ENCODE data around the gene SYT3. TPM values are rescaled to one million over a fixed set of nuclear protein-coding genes. Genes with fewer than 3 reads are reported as not detected.

SYT3 gene
- polyA plus RNA-seq, 1 donor, result 1.2 TPM

DNA sequence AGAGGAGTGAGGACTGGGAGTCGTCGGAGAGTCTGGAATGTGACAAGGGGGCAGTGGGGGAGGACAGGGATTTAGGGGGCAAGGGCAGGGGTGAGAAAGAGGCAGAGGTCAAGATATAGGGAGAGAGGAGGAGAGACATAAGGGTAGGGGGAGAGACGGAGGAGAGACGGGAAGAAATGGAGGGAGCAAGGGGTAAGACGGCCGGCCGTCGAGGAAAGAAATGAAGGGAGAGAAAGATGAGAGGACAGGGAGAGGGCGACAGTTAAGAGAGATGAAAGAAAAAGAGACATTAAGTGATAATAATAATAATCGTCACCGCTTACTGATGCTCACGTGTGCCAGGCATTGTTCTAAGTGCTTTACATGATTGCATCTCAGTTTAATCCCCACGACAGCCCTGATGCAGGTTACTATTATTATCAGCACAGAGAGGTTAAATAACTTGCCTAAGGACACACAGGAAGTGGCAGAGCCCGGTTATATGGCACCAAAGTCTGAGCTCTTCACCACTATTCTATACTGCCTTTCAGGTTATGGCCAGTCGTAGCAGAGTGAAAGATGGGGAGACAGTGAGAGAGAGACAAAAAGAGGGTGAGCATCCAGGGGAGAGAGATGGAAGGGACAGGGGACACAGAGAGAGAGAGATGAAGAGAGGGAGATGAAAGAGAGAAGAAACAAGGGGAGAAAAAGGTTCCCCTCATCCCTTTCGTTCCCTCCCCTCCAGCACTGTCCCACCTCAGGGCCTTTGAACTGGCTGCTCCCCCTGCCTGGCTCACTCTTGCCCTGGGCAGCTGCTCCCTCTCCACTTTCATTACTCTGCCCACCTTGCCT lies 23.2 kb upstream of the SYT3 start:
- DNase-seq, result no peak

DNA sequence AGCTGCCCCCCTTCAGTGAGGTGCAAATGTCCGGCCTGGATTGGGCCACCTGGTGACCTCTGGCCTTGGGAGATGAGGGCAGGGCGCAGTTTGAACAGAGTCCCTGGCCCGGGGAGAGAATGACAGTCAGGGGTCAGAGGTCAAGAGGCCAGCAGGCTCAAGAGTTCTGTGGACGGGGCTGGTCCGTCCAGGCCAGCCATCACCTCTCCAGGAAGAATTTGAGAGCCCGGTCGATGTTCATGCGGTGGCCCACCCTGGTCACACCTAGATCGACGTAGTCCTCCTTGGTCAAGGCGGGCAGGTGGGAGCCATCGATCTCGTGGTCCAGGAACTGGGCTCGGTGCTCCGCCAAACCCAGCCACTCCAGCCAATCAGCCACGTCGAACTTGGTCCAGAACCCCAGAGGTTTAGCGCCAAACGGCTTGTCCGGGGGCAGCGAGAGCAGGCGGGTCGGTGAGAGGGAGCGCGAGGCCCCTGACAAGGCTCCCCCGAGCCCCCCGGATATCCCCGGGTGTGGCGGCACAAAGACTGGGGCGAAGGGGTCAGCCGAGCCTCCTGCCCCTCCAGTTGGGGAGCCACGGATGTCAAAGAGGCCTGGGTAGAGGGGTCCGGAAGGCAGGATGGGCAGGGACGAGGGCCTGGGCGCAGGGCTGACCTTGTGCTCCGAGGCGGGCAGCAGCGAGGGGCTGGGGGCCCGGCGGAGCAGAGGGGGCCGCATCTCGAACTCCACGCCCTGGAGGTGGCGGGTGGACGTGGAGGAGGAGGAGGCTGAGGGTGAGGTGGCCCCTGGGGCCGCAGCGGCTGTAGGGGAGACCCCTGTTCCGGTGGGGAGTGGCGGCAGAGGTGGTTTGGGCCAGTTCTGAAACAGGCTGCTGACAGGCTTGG lies 22.3 kb upstream of the SYT3 start:
- DNase-seq, result no peak

GRCh38 chr19:50661023-50661422 lies 21.3 kb upstream of the SYT3 start:
- DNase-seq, result no peak

DNA sequence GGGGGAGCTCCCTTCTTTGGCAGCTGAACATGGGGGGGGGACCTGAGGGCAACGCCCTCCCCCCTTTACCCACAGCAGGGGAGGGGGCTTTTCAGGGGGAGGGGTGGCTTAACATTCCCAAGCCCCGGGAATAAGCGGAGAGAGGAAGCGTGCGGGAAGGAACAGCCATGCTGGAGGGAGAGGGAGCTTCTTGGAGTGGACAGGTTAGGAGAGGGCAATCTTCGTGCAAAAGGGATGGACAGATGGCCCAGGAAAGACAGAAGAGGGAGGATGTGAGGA lies 20.3 kb upstream of the SYT3 start:
- DNase-seq, result no peak

- no peak for DNase-seq
These were observed 19.8 kb upstream of the SYT3 start for GRCh38 chr19:50659318-50660087.

GRCh38 chr19:50658441-50659317 lies 19.0 kb upstream of the SYT3 start:
- DNase-seq, result peak; percentile 89

DNA sequence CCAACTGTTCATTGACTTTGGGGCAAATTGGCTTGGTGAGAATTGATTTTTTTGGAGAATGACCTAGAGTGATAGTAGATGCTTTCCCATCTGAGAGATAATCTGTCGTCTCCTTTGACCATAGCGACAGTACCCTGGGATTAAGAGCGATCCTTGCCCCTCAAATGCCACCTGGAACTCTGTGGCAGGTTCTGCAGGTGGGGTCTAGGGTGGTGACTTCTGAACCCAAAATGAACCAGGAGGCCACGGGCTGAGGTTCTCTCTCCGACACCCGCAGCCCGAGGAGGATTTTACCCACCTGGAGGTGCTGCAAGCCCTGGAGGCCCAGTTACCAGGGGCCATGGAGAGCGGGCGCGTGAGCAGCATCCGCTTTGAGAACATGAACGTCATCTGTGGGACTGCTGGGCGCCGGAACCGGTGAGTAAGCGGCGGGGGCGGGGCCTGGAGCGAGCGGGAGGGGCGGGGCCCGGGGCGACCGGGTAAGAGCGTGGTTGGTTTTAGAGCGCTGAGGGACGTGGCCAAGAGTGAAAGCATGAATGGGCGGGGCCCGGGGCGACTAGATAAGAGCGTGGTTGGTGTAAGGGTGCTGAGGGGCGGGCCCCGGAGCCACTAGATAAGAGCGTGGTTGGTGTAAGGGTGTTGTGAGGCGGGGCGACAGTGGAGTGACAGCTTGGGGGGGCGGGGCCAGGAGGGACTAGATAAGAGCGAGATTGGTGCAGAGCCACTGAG lies 18.2 kb upstream of the SYT3 start:
- DNase-seq, result peak; percentile 99

- DNase-seq, result no peak
These were observed 17.6 kb upstream of the SYT3 start for GRCh38 chr19:50657222-50657669.

DNA sequence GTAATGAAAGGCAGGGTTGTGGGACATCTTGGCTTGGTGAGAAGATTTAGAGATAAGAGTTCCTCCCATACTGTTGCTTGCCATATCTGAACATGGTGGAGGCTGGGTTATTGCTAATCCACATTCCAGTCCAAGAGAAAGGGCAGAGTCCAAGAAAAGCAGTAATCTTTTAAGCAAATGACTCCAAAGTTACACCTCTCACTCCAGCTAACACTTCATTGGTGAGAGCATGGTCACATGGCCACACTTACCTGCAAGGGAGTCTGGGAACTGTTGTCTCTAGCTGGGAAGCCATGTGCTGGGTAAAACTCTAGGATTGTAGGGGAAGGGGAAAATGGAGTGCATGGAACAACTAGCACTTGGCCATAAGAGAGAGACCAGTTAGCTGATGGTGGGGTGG lies 15.2 kb upstream of the SYT3 start:
- DNase-seq, result no peak

DNA sequence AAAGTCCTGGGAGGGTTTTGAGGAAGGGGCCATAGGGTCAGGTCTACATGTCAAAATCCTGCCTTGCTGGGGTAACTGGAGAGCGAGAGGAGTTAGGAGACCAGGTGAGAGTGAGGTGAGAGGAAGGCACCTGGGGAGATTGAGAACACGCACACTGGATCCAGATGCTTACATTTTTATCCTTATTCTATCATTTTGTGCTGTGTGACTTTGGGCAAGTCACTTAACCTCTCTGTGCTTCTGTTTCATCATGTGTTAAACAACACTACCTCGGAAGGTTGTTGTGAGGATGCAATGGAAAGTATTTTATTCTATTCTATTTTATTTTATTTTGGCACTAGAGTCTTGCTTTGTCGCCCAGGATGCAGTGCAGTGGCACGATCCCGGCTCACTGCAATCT lies 13.0 kb upstream of the SYT3 start:
- DNase-seq, result no peak

DNA sequence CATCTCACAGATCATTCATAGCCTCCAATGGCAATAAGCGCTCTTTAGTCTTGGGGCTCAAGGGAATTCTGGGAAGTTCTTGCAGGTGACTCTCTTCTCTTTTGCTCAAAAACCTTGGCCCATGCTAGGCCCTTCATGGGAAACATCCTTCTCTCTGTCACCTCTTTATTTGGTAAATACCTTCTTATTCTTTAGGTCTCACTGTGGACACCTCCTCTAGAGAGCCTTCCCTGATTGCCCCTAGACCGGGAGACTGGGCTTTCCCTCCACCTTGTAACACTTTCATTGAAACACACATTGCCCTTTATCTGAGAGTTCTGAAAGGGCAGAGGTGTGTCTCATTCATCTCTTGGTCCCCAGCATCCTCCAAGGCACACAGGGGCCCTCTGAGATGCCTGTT lies 11.5 kb upstream of the SYT3 start:
- DNase-seq, result no peak

- no peak for DNase-seq
These were observed 10.0 kb upstream of the SYT3 start, which contains the start of gene C19orf81 for GRCh38 chr19:50649433-50650391. Gene C19orf81 (plus strand): TSS chr19:50649445. CDS start chr19:50649445, 0 bp downstream.

DNA sequence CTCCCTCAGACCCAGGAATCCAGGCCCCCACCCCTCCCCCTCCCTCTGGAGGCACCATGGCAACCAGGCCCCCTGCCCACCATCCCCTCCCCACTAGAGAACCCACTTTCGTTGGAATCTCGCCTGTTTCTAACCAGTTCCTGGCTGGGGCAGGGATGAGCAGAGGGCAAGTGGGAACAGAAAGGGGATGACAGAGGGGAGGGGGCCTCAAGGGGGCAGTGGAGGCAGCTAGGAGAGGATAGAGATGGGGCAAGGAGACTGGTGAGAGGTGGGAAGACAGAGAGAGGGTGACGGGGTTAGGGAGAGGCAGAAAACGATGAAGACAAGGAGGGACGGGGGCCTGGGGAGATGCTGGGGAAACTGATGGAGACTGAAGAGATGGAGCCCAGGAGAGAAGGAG lies 9.0 kb upstream of the SYT3 start:
- DNase-seq, result no peak

DNA sequence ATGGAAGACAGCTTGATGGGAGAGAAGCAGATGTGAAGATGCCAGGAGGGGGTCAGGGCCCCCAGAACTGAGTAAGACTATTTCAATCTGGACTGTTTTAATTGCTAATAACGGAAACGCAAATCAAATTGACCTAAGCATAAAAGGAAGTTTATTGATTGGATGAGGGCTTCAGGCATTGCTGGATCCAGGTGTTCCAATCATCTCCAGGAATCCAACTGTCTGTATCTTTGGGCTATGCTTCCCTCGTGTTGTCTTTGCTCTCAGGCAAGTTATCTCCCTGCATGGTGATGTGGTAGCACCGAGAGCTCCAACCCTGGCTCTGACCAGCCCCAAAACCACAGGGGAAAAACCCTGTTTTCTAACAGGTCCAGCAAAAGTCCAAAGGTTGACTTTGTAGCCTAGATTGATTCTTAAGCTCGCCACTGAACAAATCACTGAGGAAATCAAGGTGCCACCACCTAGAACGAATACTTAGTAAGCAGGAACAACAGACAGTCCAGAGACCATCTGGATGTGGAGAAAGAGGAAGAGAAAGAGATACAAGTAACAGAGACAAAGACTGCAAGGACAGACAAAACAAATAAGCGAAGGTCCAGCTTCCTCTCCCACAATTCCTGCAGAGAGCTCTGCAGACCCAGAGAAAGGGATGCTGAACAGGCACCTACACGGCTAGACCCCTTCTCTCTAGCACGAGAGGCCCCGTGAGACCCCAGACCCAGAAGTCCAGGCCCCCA lies 8.4 kb upstream of the SYT3 start:
- no peak for DNase-seq

DNA sequence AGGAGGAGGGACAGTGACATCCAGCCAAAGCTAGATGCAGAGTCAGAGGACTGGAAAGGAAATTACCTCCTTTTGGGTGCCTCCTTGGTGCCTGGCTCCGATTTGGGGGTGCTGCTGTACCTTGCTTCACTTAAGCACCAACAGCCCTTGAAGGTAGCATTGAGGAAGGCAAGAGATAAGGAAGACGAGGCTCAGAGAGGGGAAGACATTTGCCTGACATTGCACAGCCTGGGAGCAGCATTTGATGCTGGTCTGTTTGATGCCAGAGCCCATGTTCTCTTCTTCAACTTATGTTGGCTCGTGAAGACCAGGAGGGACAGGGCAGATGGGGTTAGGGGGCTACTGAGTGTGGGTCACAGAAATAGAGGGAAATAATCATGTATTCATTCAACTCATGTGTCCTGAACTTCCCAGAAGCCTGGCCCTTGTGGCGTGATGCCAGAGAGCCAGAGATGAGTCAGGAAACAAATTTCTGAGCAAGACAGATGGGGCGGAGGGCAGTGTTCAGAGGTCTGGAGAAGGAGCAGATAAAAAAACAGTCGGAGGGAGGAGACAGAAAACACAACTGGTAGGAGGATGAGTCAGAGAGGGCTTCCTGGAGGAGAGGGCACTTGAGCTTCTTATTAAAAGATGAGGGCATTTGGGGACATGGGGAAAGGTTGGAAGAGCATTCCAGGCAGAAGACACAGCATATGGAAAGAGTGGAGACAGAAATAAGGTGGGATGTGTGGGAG lies 6.6 kb upstream of the SYT3 start:
- DNase-seq, result no peak

DNA sequence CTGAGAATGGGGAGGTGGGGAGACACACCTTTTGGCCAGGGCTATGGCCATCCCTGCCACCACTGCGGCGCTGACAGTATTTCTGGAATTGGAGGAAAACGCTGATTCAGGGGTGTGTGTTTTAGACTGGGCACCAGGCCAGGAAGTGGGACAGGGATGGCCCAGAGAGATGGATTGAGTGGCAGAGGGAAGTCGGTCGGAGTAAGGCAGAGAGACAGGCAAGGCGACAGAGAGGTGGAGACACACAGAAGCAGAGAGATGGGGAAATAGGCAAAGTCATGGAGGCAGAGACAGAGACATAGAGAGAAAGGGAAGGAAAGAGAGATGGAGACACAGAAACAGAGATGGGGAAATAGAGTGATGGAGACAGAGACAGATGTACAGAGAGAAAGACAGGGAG lies 5.4 kb upstream of the SYT3 start:
- no peak for DNase-seq

GRCh38 chr19:50644315-50644915 lies 4.7 kb upstream of the SYT3 start:
- no peak for DNase-seq

GRCh38 chr19:50640368-50640767 lies 687 bp upstream of the SYT3 start:
- no peak for DNase-seq

Data from left kidney (tissue), 2 donors.